NB4 (cell line): Measurements from ENCODE around the gene NPTXR.
A peak's percentile ranks its signal among the peaks of the same experiment; 100 is the strongest.

Source experiments
- DNase-seq: peaks from one replicate; pipeline ENCODE4 v3.0.0; 2010; ENCODE audit warnings: low read depth
- H3K4me3 ChIP-seq: one replicate; pipeline ENCODE4 v1.5.1; 2011; ENCODE audit warnings: mild to moderate bottlenecking, low read depth, low read length, moderate library complexity
- MYC ChIP-seq: IDR thresholded peaks from 2 replicates; pipeline ENCODE4 v1.6.1; 2011; ENCODE audit warnings: low read depth, low read length
- POLR2A ChIP-seq: IDR thresholded peaks from 2 replicates; pipeline ENCODE4 v1.6.1; 2011; ENCODE audit warnings: mild to moderate bottlenecking; ENCODE audit not compliant: insufficient read length; ENCODE audit errors: extremely low read depth
- TF ChIP-seq, protein P1 (sequence below): IDR thresholded peaks from one replicate; pipeline ENCODE4 v1.5.1; 2012; ENCODE audit warnings: low read depth, low read length
- TF ChIP-seq, protein P2 (sequence below): IDR thresholded peaks from 2 replicates; pipeline ENCODE4 v1.6.1; 2011; ENCODE audit warnings: low read depth, low read length

The NPTXR gene

DNA sequence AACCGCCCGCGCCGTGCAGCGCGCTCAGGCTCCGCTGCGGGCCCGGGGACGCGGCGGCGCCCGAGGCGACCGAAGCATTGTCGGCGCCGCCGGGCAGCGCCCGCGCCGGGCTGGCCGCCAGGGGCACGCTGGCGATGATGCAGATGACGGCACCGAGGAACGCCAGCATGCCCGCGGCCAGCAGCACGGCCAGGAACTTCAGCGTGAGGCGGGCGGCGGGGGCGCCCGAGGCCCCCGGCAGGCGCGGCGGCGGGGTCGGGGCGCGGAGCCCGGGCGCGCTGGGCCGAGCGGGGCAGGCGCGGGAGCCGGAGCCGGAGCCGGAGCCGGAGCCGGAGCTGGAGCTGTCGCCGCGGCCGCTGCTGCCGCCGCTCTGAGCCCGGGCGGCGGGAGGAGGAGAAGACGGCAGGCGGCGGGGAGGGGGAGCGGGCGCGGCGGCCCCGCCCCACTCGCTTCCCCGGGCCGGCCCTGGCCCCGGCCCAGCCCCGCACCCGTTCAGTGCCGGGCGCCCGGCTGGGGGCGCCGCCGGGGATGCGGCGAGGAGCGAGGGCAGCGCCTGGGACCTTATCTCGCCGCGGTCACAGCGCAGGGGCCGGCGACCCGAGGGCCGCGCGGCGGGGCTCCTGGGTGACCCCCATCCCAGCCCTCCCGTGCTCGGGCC lies at the start of gene NPTXR:
NPTXR (minus strand) TSS at position 372 of the 658 bp plus-strand sequence.
- DNase-seq = peak; percentile 59
- no peak within 1 kb of the TSS for H3K4me3 ChIP-seq
- TF ChIP-seq, protein P1, sequence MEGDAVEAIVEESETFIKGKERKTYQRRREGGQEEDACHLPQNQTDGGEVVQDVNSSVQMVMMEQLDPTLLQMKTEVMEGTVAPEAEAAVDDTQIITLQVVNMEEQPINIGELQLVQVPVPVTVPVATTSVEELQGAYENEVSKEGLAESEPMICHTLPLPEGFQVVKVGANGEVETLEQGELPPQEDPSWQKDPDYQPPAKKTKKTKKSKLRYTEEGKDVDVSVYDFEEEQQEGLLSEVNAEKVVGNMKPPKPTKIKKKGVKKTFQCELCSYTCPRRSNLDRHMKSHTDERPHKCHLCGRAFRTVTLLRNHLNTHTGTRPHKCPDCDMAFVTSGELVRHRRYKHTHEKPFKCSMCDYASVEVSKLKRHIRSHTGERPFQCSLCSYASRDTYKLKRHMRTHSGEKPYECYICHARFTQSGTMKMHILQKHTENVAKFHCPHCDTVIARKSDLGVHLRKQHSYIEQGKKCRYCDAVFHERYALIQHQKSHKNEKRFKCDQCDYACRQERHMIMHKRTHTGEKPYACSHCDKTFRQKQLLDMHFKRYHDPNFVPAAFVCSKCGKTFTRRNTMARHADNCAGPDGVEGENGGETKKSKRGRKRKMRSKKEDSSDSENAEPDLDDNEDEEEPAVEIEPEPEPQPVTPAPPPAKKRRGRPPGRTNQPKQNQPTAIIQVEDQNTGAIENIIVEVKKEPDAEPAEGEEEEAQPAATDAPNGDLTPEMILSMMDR = no peak

DNA sequence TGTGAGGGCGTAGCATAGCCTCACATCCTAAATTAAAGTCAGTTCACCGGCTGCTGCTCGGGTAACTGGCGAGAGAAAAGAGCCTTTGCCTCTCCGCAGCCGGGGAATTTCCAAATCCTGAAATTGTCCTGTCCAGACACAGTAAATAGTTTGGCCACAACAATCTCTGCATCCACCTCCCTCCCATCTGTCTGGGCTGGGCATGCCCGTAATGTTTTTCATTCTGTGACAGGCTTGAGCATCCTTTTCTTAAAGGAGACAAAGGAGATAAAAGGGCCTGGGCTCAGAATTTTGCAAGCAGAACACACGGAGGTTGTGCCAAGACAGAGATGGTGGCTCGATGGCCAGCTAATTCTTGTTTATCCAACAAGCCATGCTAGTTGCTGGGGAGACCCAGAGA lies 47.4 kb upstream of the NPTXR start:
- no peak overlapping the region for H3K4me3 ChIP-seq
- no peak for DNase-seq
- TF ChIP-seq, protein P1 = no peak
- TF ChIP-seq, protein P2, sequence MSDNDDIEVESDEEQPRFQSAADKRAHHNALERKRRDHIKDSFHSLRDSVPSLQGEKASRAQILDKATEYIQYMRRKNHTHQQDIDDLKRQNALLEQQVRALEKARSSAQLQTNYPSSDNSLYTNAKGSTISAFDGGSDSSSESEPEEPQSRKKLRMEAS = no peak
- TF ChIP-seq POLR2A = no peak
- no peak for TF ChIP-seq MYC

DNA sequence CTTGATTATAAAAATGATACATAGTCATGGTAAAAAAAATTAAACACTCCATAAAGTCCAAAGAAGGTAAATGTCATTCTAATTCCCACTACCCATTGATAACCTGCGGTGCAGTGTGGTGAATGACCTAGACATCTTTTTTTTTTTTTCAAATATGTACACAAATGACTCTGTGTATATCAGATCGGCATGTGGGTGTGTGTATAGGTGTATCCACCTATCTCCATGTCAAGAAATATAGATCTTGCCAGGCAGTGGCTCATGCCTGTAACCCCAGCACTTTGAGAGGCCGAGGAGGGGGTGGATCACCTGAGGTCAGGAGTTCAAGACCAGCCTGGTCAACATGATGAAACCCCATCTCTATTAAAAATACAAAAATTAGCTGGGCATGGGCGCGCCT lies 46.5 kb upstream of the NPTXR start:
- no peak for DNase-seq
- H3K4me3 ChIP-seq = no peak overlapping the region
- TF ChIP-seq, protein P2 = no peak
- TF ChIP-seq MYC = no peak
- TF ChIP-seq POLR2A = no peak
- TF ChIP-seq, protein P1 = no peak

DNA sequence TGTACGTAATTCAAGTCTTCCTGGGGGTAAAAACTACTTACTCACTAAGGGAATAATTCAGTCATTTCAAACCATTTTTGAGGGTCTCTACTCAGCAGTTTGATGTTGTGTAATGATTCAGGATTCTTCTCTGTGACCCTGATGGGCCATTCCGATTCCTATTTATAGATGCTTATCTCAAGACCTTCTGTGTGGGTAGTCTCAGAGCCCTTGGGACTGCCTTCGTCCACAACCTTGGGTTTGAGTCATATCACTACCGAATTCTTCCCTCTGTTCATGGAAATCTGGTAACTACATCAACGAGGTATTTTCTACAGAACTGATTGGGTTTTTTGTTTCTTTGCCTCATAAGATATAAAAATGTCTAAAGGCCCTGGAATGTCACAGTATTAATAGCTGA lies 42.5 kb upstream of the NPTXR start:
- H3K4me3 ChIP-seq = no peak overlapping the region
- TF ChIP-seq MYC (no peak), POLR2A (no peak)
- TF ChIP-seq, protein P2 = no peak
- TF ChIP-seq, protein P1 = no peak
- no peak for DNase-seq

DNA sequence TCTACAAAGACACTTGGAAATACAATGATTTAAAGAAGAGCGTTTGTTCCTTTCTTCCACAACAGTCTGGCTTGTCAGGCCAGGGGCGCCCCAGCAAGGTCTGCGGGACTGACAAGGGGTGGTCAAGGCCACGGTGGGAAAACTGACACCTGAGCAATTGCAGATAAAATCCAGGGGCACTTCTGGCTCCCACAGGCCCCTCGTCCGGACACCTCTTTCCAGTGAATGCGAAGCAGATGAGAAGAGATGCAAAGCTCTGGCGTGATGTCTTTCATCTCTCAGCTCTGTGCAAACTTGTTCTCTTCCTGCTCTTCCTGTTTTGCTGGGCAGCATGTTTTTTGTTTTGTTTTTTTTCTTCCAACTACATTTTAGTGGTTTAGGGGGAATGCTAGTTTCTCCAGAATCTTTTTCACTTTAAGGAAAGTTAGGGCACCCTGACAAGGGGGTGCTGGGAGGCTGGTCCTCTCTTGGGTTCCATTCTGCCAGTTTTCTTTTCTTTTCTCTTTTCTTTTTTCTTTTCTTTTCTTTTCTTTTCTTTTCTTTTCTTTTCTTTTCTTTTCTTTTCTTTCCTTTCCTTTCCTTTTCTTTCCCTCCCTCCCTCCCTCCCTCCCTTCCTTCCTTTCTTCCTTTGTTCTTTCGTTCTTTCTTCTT lies 39.3 kb upstream of the NPTXR start:
- no peak overlapping the region for H3K4me3 ChIP-seq
- no peak for TF ChIP-seq MYC
- TF ChIP-seq, protein P1 = no peak
- TF ChIP-seq, protein P2 = no peak
- no peak for TF ChIP-seq POLR2A
- no peak for DNase-seq
